ENCODE measurements around the gene PITPNM3. TPM values are rescaled to one million over a fixed set of nuclear protein-coding genes. Genes with fewer than 3 reads are reported as not detected.

The PITPNM3 gene
- total RNA-seq, 1 experiment from 2014 or later, result 4.2 TPM

GRCh38 chr17:6571452-6571781 is 15.1 kb upstream of the PITPNM3 start:
- intact Hi-C loops (cut with micrococcal nuclease), result no loop called here
- no TSS peak for BruUV-seq (replicated peaks)
- H3K36me3 ChIP-seq (ENCODE audit: control insufficient read depth in 1 of 2, insufficient read depth in 2 of 2, low read length in 2 of 2), result no peaks in the 10 kb centered on the region

DNA sequence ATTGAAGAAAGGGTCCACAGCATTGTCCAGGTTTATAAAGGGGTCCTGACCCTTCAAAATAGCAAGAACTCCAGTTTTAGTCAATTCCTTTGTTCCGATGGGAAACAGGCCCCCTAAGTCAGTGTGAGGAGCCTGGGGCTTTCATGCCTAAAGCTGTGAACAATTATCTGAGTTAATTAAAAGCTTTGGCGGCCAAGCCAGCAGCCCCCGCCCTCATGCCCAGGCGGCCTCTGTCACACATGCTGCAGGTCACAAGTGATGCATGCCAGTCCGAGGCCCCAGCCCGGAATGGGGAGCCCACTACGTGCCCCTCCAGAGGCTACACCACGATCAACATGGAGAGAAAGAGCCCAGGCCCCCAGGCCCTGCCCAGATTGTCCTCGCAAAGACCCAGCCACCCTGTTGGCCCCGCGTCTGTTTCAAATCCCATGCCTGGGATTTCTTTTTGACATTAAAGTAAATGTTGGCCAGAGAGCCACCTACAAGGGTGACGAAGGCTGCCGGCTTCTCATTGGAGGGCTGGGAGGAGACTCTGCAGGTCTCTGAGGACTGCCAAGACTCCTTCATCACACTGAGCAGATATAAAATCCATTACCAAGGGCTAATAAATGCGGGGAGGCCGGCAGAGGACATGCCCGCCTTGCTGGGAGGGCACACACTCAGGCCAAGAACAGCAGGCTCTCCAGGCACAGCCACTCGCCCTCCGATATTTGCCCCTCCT is 14.5 kb upstream of the PITPNM3 start:
- H4K20me1 ChIP-seq (ENCODE audit: insufficient read depth), result no peaks in the 10 kb centered on the region
- H3K9me2 ChIP-seq (ENCODE audit: insufficient read depth), result no peaks in the 10 kb centered on the region
- ChIA-PET POLR2A (no interaction called here), RAD21 (ENCODE audit: low non-redundant PET in 1 of 2, low total read pairs in 2 of 2, uncharacterized antibody in 2 of 2, unreplicated experiment in 2 of 2) (no interaction called here), CTCF (no interaction called here)
- H3K36me3 ChIP-seq (ENCODE audit: control insufficient read depth in 1 of 2, insufficient read depth in 2 of 2, low read length in 2 of 2), result no peaks in the 10 kb centered on the region
- ATAC-seq (no peak), DNase-seq (ENCODE audit: low read depth, low spot score) (no peak)
- intact Hi-C loops (cut with micrococcal nuclease), result no loop called here
- no peak for TF ChIP-seq JUND (IDR thresholded peaks at IDR 0.05)
- no peak for TF ChIP-seq EZH2 (IDR thresholded peaks at IDR 0.05)
- TF ChIP-seq CEBPB (IDR thresholded peaks at IDR 0.05; ENCODE audit: low read depth), result no peak
- TF ChIP-seq POLR2AphosphoS5 (IDR thresholded peaks at IDR 0.05; ENCODE audit: low read depth, low read length), result no peak
- no peak for TF ChIP-seq SIN3A (IDR thresholded peaks at IDR 0.05; ENCODE audit: low read depth)
- TF ChIP-seq, protein P1, sequence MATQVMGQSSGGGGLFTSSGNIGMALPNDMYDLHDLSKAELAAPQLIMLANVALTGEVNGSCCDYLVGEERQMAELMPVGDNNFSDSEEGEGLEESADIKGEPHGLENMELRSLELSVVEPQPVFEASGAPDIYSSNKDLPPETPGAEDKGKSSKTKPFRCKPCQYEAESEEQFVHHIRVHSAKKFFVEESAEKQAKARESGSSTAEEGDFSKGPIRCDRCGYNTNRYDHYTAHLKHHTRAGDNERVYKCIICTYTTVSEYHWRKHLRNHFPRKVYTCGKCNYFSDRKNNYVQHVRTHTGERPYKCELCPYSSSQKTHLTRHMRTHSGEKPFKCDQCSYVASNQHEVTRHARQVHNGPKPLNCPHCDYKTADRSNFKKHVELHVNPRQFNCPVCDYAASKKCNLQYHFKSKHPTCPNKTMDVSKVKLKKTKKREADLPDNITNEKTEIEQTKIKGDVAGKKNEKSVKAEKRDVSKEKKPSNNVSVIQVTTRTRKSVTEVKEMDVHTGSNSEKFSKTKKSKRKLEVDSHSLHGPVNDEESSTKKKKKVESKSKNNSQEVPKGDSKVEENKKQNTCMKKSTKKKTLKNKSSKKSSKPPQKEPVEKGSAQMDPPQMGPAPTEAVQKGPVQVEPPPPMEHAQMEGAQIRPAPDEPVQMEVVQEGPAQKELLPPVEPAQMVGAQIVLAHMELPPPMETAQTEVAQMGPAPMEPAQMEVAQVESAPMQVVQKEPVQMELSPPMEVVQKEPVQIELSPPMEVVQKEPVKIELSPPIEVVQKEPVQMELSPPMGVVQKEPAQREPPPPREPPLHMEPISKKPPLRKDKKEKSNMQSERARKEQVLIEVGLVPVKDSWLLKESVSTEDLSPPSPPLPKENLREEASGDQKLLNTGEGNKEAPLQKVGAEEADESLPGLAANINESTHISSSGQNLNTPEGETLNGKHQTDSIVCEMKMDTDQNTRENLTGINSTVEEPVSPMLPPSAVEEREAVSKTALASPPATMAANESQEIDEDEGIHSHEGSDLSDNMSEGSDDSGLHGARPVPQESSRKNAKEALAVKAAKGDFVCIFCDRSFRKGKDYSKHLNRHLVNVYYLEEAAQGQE (IDR thresholded peaks at IDR 0.05; ENCODE audit: low read depth), result no peak
- TF ChIP-seq, protein P2, sequence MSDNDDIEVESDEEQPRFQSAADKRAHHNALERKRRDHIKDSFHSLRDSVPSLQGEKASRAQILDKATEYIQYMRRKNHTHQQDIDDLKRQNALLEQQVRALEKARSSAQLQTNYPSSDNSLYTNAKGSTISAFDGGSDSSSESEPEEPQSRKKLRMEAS (IDR thresholded peaks at IDR 0.05), result no peak
- no peak for TF ChIP-seq ZBTB33 (IDR thresholded peaks at IDR 0.05; ENCODE audit: extremely low read depth, insufficient replicate concordance, low read length)
- no peak for TF ChIP-seq FOSL1 (IDR thresholded peaks at IDR 0.05; ENCODE audit: low read depth)
- TF ChIP-seq SP1 (IDR thresholded peaks at IDR 0.05; ENCODE audit: low read depth), result no peak
- H3K4me2 ChIP-seq (ENCODE audit: low read length), result no peak overlapping the region
- no peaks in the 10 kb centered on the region for H3K27me3 ChIP-seq (ENCODE audit: insufficient read depth, low read length)
- no peaks in the 10 kb centered on the region for H3K9me3 ChIP-seq (ENCODE audit: control insufficient read depth in 1 of 2, insufficient read depth in 1 of 2, low read depth in 1 of 2, low read length in 2 of 2)
- H3K79me2 ChIP-seq (ENCODE audit: insufficient read depth, low read length), result no peaks in the 10 kb centered on the region
- no TSS peak for BruUV-seq (replicated peaks)
- no peak overlapping the region for H3K27ac ChIP-seq (ENCODE audit: low read depth, low read length)
- H2AFZ ChIP-seq (ENCODE audit: low read depth, low read length, poor library complexity, severe bottlenecking), result no peak overlapping the region
- H3K4me1 ChIP-seq (ENCODE audit: control insufficient read depth in 1 of 2, insufficient read depth in 2 of 2, low read length in 2 of 2), result peaks cover 0 to 11% of the 10 kb centered on the region in 2 experiments; a peak in 2 of 4 replicates
- H3K4me3 ChIP-seq (replicated peaks in 1 of 2; ENCODE audit: low read depth in 1 of 2, low read length in 2 of 2), result no peak overlapping the region
- no peak overlapping the region for H3K9ac ChIP-seq (ENCODE audit: low read length)

More at GRCh38 chr17:6571452-6571781, 15.1 kb upstream of the PITPNM3 start:
- ChIA-PET CTCF (no interaction called here), POLR2A (no interaction called here), RAD21 (ENCODE audit: low non-redundant PET in 1 of 2, low total read pairs in 2 of 2, uncharacterized antibody in 2 of 2, unreplicated experiment in 2 of 2) (interaction anchor here in 1 of 2 experiments (0.7 kb wide), 1 partner anchor 35 kb away, joined by 3 read pairs; no protein-coding TSS in a partner anchor)
- Histone ChIP-seq H3K4me2 (ENCODE audit: low read length) (no peak overlapping the region), H3K9me3 (ENCODE audit: control insufficient read depth in 1 of 2, insufficient read depth in 1 of 2, low read depth in 1 of 2, low read length in 2 of 2) (no peaks in the 10 kb centered on the region), H3K27me3 (ENCODE audit: insufficient read depth, low read length) (no peaks in the 10 kb centered on the region), H4K20me1 (ENCODE audit: insufficient read depth) (no peaks in the 10 kb centered on the region), H3K79me2 (ENCODE audit: insufficient read depth, low read length) (no peaks in the 10 kb centered on the region), H3K9me2 (ENCODE audit: insufficient read depth) (no peaks in the 10 kb centered on the region), H2AFZ (ENCODE audit: low read depth, low read length, poor library complexity, severe bottlenecking) (no peak overlapping the region), H3K4me1 (ENCODE audit: control insufficient read depth in 1 of 2, insufficient read depth in 2 of 2, low read length in 2 of 2) (peaks cover 0 to 12% of the 10 kb centered on the region in 2 experiments; a peak in 2 of 4 replicates), H3K9ac (ENCODE audit: low read length) (no peak overlapping the region), H3K27ac (ENCODE audit: low read depth, low read length) (no peak overlapping the region), H3K4me3 (replicated peaks in 1 of 2; ENCODE audit: low read depth in 1 of 2, low read length in 2 of 2) (no peak overlapping the region)
- TF ChIP-seq CEBPB (IDR thresholded peaks at IDR 0.05; ENCODE audit: low read depth), result no peak
- no peak for TF ChIP-seq SP1 (IDR thresholded peaks at IDR 0.05; ENCODE audit: low read depth)
- TF ChIP-seq ZNF274 (IDR thresholded peaks at IDR 0.05; ENCODE audit: low read depth, low read length), result no peak
- no peak for TF ChIP-seq ZFX (IDR thresholded peaks at IDR 0.05)
- TF ChIP-seq RAD21 (IDR thresholded peaks at IDR 0.05; ENCODE audit: low read depth), result no peak
- no peak for TF ChIP-seq POLR2AphosphoS5 (IDR thresholded peaks at IDR 0.05; ENCODE audit: low read depth, low read length)
- TF ChIP-seq CBX3 (IDR thresholded peaks at IDR 0.05; ENCODE audit: low read depth), result no peak
- no peak for TF ChIP-seq POLR2A (IDR thresholded peaks at IDR 0.05; ENCODE audit: borderline replicate concordance, extremely low read depth, insufficient read depth, insufficient read length)
- no peak for TF ChIP-seq YY1 (IDR thresholded peaks at IDR 0.05; ENCODE audit: extremely low read depth, insufficient replicate concordance, low read depth, low read length)
- DNase-seq (ENCODE audit: low read depth, low spot score) (no peak), ATAC-seq (no peak)

All from HCT116 (cell line).